A375 (cell line): Measurements from ENCODE around the gene ERFE. TPM values are rescaled to one million over a fixed set of nuclear protein-coding genes. Genes with fewer than 3 reads are reported as not detected.

Experiments used
- total RNA-seq: library from RNA; depleted of rRNA; stranded (reverse); fragments of >200 nt; shearing (Covaris generic); gene quantifications from 2 replicates; pipeline ENCODE4 v1.2.3, GENCODE V29; 2014; rRNA removed

The ERFE gene, protein sequence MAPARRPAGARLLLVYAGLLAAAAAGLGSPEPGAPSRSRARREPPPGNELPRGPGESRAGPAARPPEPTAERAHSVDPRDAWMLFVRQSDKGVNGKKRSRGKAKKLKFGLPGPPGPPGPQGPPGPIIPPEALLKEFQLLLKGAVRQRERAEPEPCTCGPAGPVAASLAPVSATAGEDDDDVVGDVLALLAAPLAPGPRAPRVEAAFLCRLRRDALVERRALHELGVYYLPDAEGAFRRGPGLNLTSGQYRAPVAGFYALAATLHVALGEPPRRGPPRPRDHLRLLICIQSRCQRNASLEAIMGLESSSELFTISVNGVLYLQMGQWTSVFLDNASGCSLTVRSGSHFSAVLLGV
- 11.2 and 14.8 TPM in 2 replicates for total RNA-seq

DNA sequence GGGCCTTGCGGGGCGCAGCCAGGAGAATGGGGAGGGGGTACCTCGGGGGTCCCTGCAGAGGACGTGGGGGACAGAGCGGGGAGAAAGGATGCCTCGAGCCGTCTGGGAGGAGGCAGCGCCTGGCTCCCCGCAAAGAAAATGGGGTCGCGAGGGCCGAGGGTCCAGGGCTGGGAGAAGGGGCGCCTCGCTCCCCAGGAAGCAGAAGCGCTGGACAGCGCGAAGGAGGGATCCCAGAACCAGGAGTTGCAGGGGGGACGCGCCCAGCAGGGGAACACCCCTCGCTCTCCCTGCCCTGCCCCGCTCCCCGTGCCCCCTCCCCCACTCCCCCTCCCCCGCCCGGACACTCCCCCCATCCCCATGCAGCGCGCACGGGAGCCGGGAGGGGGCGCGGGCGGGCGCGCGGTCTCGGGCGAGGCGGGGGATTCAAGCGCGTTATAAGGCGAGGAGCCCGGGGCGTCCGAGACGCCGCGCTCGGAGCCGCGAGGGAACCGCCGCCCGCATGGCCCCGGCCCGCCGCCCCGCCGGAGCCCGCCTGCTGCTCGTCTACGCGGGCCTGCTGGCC, at the start of gene ERFE:
Gene ERFE (plus strand): TSS at position 462 of the 562 bp plus-strand sequence. CDS start 38 bp downstream, at position 500.

DNA sequence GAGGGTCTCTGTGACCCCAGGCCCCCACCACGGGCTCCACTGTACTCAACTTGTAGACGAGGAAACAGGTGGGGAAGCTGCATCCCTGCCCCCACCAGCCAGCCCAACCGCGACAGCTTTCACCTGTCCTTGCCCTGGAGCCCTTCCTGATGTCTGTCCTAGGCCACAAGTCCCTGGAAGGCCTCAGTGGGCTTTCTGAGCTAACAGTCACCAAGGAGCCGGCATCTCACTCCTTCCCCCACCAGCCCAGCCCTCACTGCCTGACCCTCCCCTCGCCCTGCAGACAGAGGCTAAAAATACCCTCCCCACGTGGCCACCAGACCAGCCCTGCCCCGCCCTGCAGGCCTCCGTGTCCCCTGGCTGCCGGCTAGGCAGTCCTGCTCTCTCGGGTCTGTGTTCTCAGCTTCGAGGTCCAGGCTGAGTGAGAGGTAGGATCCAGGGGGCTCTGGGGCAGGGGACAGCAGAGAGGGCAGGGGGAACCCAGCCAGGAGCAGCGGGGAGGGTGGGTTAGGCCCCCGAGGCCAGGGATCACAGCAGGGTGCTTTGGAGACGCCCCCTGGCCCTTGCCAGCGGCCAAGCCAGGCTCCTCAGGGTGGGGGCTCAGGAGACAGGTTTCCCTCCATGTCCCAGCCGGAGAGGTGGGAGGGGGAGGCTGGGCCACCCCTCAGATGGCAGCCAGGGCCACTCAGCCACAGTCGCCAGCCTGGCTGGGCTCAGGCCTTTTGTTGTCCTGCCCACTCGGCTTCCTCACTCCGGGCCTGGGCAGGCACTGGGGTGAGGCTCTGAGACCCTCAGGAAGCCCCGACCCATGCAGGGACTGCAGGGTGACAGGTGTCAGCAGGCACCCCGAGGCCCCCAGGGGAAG, 20.2 kb upstream of the ERFE start, which contains the start of gene KLHL30:
Gene KLHL30 (plus strand): TSS at position 338 of the 865 bp plus-strand sequence. CDS start 2,087 bp downstream, outside the sequence.

GRCh38 chr2:238203094-238203972, 44.6 kb downstream of the ERFE start, which contains the start of gene ILKAP:
ILKAP (minus strand) TSS chr2:238203695; CDS start chr2:238203553, 142 bp downstream.

Other genes starting within 250 kb of the ERFE start
- 60.8 and 68.8 TPM in 2 replicates for gene UBE2F, start 192.0 kb upstream of the ERFE start, total RNA-seq
- gene SCLY, start 98.0 kb upstream of the ERFE start, total RNA-seq, result 37.2 and 43.1 TPM in 2 replicates
- gene ESPNL, start 58.6 kb upstream of the ERFE start, total RNA-seq, result 0.40 and 0.41 TPM in 2 replicates
- gene KLHL30, start 20.3 kb upstream of the ERFE start, total RNA-seq, result 0.04 and 0.08 TPM in 2 replicates
- 18.1 and 18.4 TPM in 2 replicates for gene ILKAP, start 44.7 kb downstream of the ERFE start, total RNA-seq
- gene HES6, start 81.1 kb downstream of the ERFE start, total RNA-seq, result 13.4 and 16.1 TPM in 2 replicates
- 4.4 and 4.8 TPM in 2 replicates for gene PER2, start 129.6 kb downstream of the ERFE start, total RNA-seq
- 3.9 and 4.2 TPM in 2 replicates for gene TRAF3IP1, start 161.5 kb downstream of the ERFE start, total RNA-seq